Vagina (tissue), 2 donors: ENCODE results near the gene ATXN1.

Experiments
- CTCF ChIP-seq, 3 experiments: fragments of 450-650 bp in 2 of 3; fragments of 200-600 bp in 1 of 3; sonication (generic) in 1 of 3; IDR thresholded peaks; one replicate each; pipeline ENCODE4 v1.5.1; 2017 to 2019; ENCODE audit warnings: antibody characterized with exemption in 3 of 3, mild to moderate bottlenecking in 2 of 3, moderate library complexity in 2 of 3
- POLR2AphosphoS5 ChIP-seq, 2 donors: sonication (generic); formaldehyde crosslinking; IDR thresholded peaks; one replicate each; pipeline ENCODE4 v1.9.0; 2017; ENCODE audit warnings: antibody characterized with exemption in 2 of 2, mild to moderate bottlenecking in 2 of 2, low read depth in 1 of 2; ENCODE audit not compliant: insufficient read depth in 1 of 2

GRCh38 chr6:16647422-16647821, 113.8 kb downstream of the ATXN1 start:
- TF ChIP-seq CTCF (IDR thresholded peaks at IDR 0.05) (no peak), POLR2AphosphoS5 (IDR thresholded peaks at IDR 0.05; ENCODE audit: insufficient read depth in 1 of 2, low read depth in 1 of 2) (no peak)
